OCI-LY1 (cell line): ENCODE measurements around the gene CRYGN.

Experiments
- H2AFZ ChIP-seq: fragments of 200-600 bp; sonication (generic), shearing (Covaris generic); 2 replicates; pipeline ENCODE4 v1.6.0; 2014; ENCODE audit warnings: antibody characterized with exemption, mild to moderate bottlenecking, low read length
- H3F3A ChIP-seq: fragments of 200-600 bp; sonication (generic), shearing (Covaris generic); 2 replicates; pipeline ENCODE4 v1.6.0; 2014; ENCODE audit warnings: mild to moderate bottlenecking, antibody characterized with exemption, low read length, moderate library complexity; ENCODE audit not compliant: insufficient read depth
- H3K27ac ChIP-seq: fragments of 200-600 bp; sonication (generic); 2 replicates; pipeline ENCODE4 v1.5.1; 2014; ENCODE audit warnings: low read length, mixed run types, mild to moderate bottlenecking, low read depth; ENCODE audit not compliant: poor library complexity, severe bottlenecking
- H3K27me3 ChIP-seq: fragments of 200-600 bp; sonication (generic); 2 replicates; pipeline ENCODE4 v1.6.0; 2014; ENCODE audit warnings: antibody characterized with exemption, mild to moderate bottlenecking, low read length, moderate library complexity; ENCODE audit not compliant: insufficient read depth
- H3K36me3 ChIP-seq: fragments of 200-600 bp; sonication (generic); 2 replicates; pipeline ENCODE4 v1.6.1; 2014; ENCODE audit warnings: mild to moderate bottlenecking, antibody characterized with exemption, low read length, moderate library complexity, mixed read lengths; ENCODE audit not compliant: insufficient read depth
- H3K4me1 ChIP-seq: fragments of 200-600 bp; sonication (generic); 2 replicates; pipeline ENCODE4 v1.5.1; 2014; ENCODE audit warnings: mild to moderate bottlenecking, low read length, moderate library complexity; ENCODE audit not compliant: insufficient read depth, severe bottlenecking
- H3K4me2 ChIP-seq: fragments of 200-600 bp; sonication (generic), shearing (Covaris generic); 2 replicates; pipeline ENCODE4 v1.6.1; 2014; ENCODE audit warnings: low read length
- H3K4me3 ChIP-seq: fragments of 200-600 bp; sonication (generic); 2 replicates; pipeline ENCODE4 v1.5.1; 2014; ENCODE audit warnings: low read length, low read depth, mild to moderate bottlenecking, mixed read lengths; ENCODE audit not compliant: poor library complexity, severe bottlenecking
- H3K79me2 ChIP-seq: fragments of 200-600 bp; shearing (Covaris generic); 2 replicates; pipeline ENCODE4 v1.6.1; 2016; ENCODE audit warnings: mixed run types, low read length, mixed read lengths; ENCODE audit not compliant: insufficient read depth
- H3K9ac ChIP-seq: fragments of 200-600 bp; sonication (generic), shearing (Covaris generic); 2 replicates; pipeline ENCODE4 v1.6.1; 2014; ENCODE audit warnings: mild to moderate bottlenecking, low read length, mixed read lengths
- H3K9me2 ChIP-seq: fragments of 200-600 bp; sonication (generic), shearing (Covaris generic); 2 replicates; pipeline ENCODE4 v1.6.1; 2014; ENCODE audit warnings: low read depth, mild to moderate bottlenecking, low read length, mixed read lengths
- H3K9me3 ChIP-seq: fragments of 200-600 bp; shearing (Covaris generic); 2 replicates; pipeline ENCODE4 v1.6.1; 2014; ENCODE audit warnings: low read length, mixed read lengths
- H4K20me1 ChIP-seq: fragments of 200-600 bp; sonication (generic), shearing (Covaris generic); 2 replicates; pipeline ENCODE4 v1.6.0; 2016; ENCODE audit warnings: mild to moderate bottlenecking, low read length; ENCODE audit not compliant: insufficient read depth
- CTCF ChIP-seq: fragments of 200-600 bp; sonication (generic), shearing (Covaris generic); IDR thresholded peaks from 2 replicates; pipeline ENCODE4 v1.5.1; 2017; ENCODE audit warnings: mild to moderate bottlenecking, antibody characterized with exemption, low read length, moderate library complexity, mixed read lengths
- EZH2 ChIP-seq: fragments of 200-600 bp; sonication (generic), shearing (Covaris generic); IDR thresholded peaks from 2 replicates; pipeline ENCODE4 v1.8.0; 2017; ENCODE audit warnings: borderline replicate concordance, mixed run types, mild to moderate bottlenecking, antibody characterized with exemption, low read length, moderate library complexity, mixed read lengths

CRYGN gene

GRCh38 chr7:151399305-151399601 lies 40.7 kb downstream of the CRYGN start:
- no peaks in the 10 kb centered on the region for H3K36me3 ChIP-seq
- H3K27me3 ChIP-seq, result no peaks in the 10 kb centered on the region
- H4K20me1 ChIP-seq, result no peaks in the 10 kb centered on the region
- no peaks in the 10 kb centered on the region for H3K9me2 ChIP-seq
- H3K4me1 ChIP-seq, result peaks cover 61% of the 10 kb centered on the region
- no peak overlapping the region for H3K4me3 ChIP-seq
- H3K9ac ChIP-seq, result no peak overlapping the region; the same call in 1 of the 2 replicates
- H3K9me3 ChIP-seq, result no peaks in the 10 kb centered on the region
- H3K4me2 ChIP-seq, result no peak overlapping the region; the same call in 1 of the 2 replicates
- no peaks in the 10 kb centered on the region for H3F3A ChIP-seq
- no peak overlapping the region for H3K27ac ChIP-seq
- H2AFZ ChIP-seq, result no peak overlapping the region
- TF ChIP-seq CTCF (no peak), EZH2 (no peak)
- no peaks in the 10 kb centered on the region for H3K79me2 ChIP-seq

- Histone ChIP-seq H3K4me2 (peak overlapping the region; percentile 48; the same call in 1 of the 2 replicates), H3K4me3 (no peak overlapping the region), H3F3A (no peaks in the 10 kb centered on the region), H3K9me2 (no peaks in the 10 kb centered on the region), H3K27me3 (no peaks in the 10 kb centered on the region), H3K36me3 (no peaks in the 10 kb centered on the region), H3K4me1 (peaks cover 55% of the 10 kb centered on the region), H4K20me1 (no peaks in the 10 kb centered on the region), H3K9me3 (no peaks in the 10 kb centered on the region), H3K9ac (no peak overlapping the region; the same call in 1 of the 2 replicates), H3K79me2 (no peaks in the 10 kb centered on the region), H3K27ac (no peak overlapping the region), H2AFZ (no peak overlapping the region)
- TF ChIP-seq CTCF, result no peak; the same call in 1 of the 2 replicates
- TF ChIP-seq EZH2, result no peak
These were observed 41.3 kb downstream of the CRYGN start for GRCh38 chr7:151398446-151399304.

- Histone ChIP-seq H2AFZ (no peak overlapping the region), H3K79me2 (no peaks in the 10 kb centered on the region), H3K4me2 (no peak overlapping the region), H4K20me1 (no peaks in the 10 kb centered on the region), H3K4me1 (peaks cover 43% of the 10 kb centered on the region), H3F3A (no peaks in the 10 kb centered on the region), H3K4me3 (no peak overlapping the region), H3K27me3 (no peaks in the 10 kb centered on the region), H3K36me3 (no peaks in the 10 kb centered on the region), H3K27ac (no peak overlapping the region), H3K9me2 (no peaks in the 10 kb centered on the region), H3K9ac (no peak overlapping the region), H3K9me3 (no peaks in the 10 kb centered on the region)
- TF ChIP-seq CTCF (no peak), EZH2 (no peak)
These were observed 42.9 kb downstream of the CRYGN start for GRCh38 chr7:151397026-151397425.
